Caco-2 (cell line): ENCODE data around the gene ENDOD1. TPM values are rescaled to one million over a fixed set of nuclear protein-coding genes. Genes with fewer than 3 reads are reported as not detected.

Experiments used
- Bru-seq: library from RNA; stranded (reverse); fragments of 400-500 nt; gene quantifications from one replicate; lab custom pipeline; 2021; lab: Mats Ljungman, UMichigan
- BruChase-seq, 2 experiments: library from RNA; stranded (reverse); fragments of 400-500 nt; gene quantifications; one replicate each; lab custom pipeline; 2021; lab: Mats Ljungman, UMichigan
- BruUV-seq: library from RNA; stranded (reverse); fragments of 400-500 nt; replicated peaks from 2 replicates; lab custom pipeline; 2021; lab: Mats Ljungman, UMichigan
- CTCF ChIA-PET: fragments of 300-600 bp; sonication (Branson Sonifier 250); formaldehyde crosslinking; loops from one replicate; lab custom pipeline; 2022; ENCODE audit warnings: antibody characterized with exemption; lab: Charles Lee
- POLR2A ChIA-PET: fragments of 300-600 bp; sonication (Branson Sonifier 250); formaldehyde crosslinking; loops from one replicate; lab custom pipeline; 2022; ENCODE audit warnings: antibody characterized with exemption; lab: Charles Lee
- DNase-seq, 2 experiments: peaks; one replicate each; pipeline versions ENCODE4 v3.0.0 to v3.0.0-alpha.2; 2020 to 2022
- H3K27me3 ChIP-seq: replicated peaks from 2 replicates; pipeline ENCODE4 v1.6.0; 2011; ENCODE audit warnings: low read length; ENCODE audit not compliant: control insufficient read depth, insufficient read depth
- H3K36me3 ChIP-seq: 2 replicates; pipeline ENCODE4 v1.5.1; 2011; ENCODE audit warnings: low read length; ENCODE audit not compliant: control insufficient read depth, insufficient read depth
- H3K4me1 ChIP-seq: fragments of 250-450 bp; sonication (Bioruptor Pico); 2 replicates; pipeline ENCODE4 v1.5.1; 2020; ENCODE audit warnings: mild to moderate bottlenecking
- H3K4me3 ChIP-seq: 2 replicates; pipeline ENCODE4 v1.5.1; 2011; ENCODE audit warnings: low read depth, mild to moderate bottlenecking, control low read depth, low read length
- H3K9me3 ChIP-seq: fragments of 250-450 bp; sonication (Bioruptor Pico); 2 replicates; pipeline ENCODE4 v1.5.1; 2020; ENCODE audit warnings: mild to moderate bottlenecking, moderate library complexity
- H3K27ac Mint-ChIP-seq: one replicate; pipeline ENCODE4 v1.8.0; 2022; ENCODE audit warnings: mixed read lengths; ENCODE audit not compliant: unreplicated experiment
- H3K27me3 Mint-ChIP-seq: one replicate; pipeline ENCODE4 v1.8.0; 2022; ENCODE audit warnings: mixed read lengths; ENCODE audit not compliant: insufficient read depth, unreplicated experiment
- H3K36me3 Mint-ChIP-seq: one replicate; pipeline ENCODE4 v1.8.0; 2022; ENCODE audit warnings: mild to moderate bottlenecking, mixed read lengths; ENCODE audit not compliant: insufficient read depth, unreplicated experiment
- H3K4me1 Mint-ChIP-seq: one replicate; pipeline ENCODE4 v1.8.0; 2022; ENCODE audit warnings: low read depth, mixed read lengths; ENCODE audit not compliant: unreplicated experiment
- H3K4me3 Mint-ChIP-seq: one replicate; pipeline ENCODE4 v1.8.0; 2022; ENCODE audit warnings: mild to moderate bottlenecking, moderate library complexity, mixed read lengths; ENCODE audit not compliant: unreplicated experiment
- H3K9me3 Mint-ChIP-seq: one replicate; pipeline ENCODE4 v1.8.0; 2022; ENCODE audit warnings: mixed read lengths; ENCODE audit not compliant: unreplicated experiment
- intact Hi-C: fragments of 100-400 bp; cut with micrococcal nuclease; formaldehyde crosslinking; loops from one replicate; pipeline ENCODE4 v1.10.0; 2022; ENCODE audit not compliant: unreplicated experiment
- long read RNA-seq: library from polyadenylated mRNA; stranded (forward); transcript quantifications from one replicate; pipeline ENCODE4 v2.0.0, GENCODE V29; 2022
- total RNA-seq: library from RNA; stranded (reverse); gene quantifications from 2 replicates; pipeline ENCODE4 v1.2.3, GENCODE V29; 2022
- TF ChIP-seq, protein P1 (sequence below), 2 experiments: fragments of 200-600 bp in 1 of 2; IDR thresholded peaks; 1 replicate in 1 of 2; 2 replicates in 1 of 2; pipeline versions ENCODE4 v1.5.1 to v1.8.0; 2011 to 2022; ENCODE audit warnings: antibody characterized with exemption in 1 of 2, control low read depth in 1 of 2, inconsistent platforms in 1 of 2, low read depth in 1 of 2, low read length in 1 of 2, mild to moderate bottlenecking in 1 of 2, moderate library complexity in 1 of 2; ENCODE audit not compliant: insufficient read depth in 1 of 2, severe bottlenecking in 1 of 2, unreplicated experiment in 1 of 2

ENDOD1 gene, protein sequence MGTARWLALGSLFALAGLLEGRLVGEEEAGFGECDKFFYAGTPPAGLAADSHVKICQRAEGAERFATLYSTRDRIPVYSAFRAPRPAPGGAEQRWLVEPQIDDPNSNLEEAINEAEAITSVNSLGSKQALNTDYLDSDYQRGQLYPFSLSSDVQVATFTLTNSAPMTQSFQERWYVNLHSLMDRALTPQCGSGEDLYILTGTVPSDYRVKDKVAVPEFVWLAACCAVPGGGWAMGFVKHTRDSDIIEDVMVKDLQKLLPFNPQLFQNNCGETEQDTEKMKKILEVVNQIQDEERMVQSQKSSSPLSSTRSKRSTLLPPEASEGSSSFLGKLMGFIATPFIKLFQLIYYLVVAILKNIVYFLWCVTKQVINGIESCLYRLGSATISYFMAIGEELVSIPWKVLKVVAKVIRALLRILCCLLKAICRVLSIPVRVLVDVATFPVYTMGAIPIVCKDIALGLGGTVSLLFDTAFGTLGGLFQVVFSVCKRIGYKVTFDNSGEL
- total RNA-seq (22.7 and 23.0 TPM in 2 replicates), Bru-seq, nascent RNA (percentile 68 among the genes with signal in this experiment), BruChase-seq, experiment 1, labeled RNA remaining after a 2-hour chase (percentile 73 among the genes with signal in this experiment), BruChase-seq, experiment 2, labeled RNA remaining after a 6-hour chase (percentile 79 among the genes with signal in this experiment)
- long read RNA-seq, full-length matches to known transcripts: 17 of 29 reads
- long read RNA-seq, partial matches to known transcripts: 11 of 29 reads
- long read RNA-seq, other reads (novel, unspliced or antisense): 1 of 29 reads

DNA sequence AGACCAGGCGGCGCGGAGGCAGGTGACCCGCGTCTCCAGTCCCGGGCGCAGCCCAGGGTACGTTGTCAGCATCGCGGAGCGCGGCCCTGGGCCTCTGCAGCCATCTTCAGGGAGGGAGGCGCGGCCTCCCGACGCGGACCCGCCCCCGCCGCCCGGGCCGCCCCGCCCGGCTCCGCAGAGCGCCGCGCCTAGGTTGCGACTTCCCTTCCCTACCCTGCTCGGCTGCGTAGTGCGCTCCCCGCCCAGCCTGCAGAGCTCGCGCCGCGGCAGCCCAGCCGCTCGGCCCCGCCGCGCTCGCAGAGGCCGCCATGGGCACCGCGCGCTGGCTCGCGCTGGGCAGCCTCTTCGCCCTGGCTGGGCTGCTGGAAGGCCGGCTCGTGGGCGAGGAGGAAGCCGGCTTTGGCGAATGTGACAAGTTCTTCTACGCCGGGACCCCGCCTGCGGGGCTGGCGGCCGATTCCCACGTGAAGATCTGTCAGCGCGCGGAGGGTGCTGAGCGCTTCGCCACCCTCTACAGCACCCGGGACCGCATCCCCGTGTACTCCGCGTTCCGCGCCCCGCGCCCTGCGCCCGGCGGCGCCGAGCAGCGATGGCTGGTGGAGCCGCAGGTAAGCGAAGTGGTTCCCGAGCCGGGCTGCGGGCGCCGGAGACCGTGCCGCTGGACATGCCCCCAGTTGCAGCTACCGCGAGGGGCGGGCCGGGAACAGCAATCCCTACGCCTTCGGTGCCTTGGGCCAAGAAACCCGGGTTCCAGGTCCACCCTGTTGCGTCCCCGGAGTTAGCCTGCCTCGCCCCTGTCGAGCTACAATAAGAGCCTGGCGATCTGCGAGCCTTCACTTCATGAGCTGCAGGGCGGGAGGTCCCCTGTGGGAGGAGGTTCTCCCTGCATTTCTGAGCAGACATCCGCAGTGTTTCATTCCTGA is at the start of gene ENDOD1:
Gene ENDOD1, plus strand, starts transcription at position 227 of the 923 bp plus-strand sequence. Its CDS starts 82 bp downstream, at position 309.
- Mint-ChIP-seq H3K9me3 (no peaks in the 10 kb centered on the region), H3K27ac (peak within 1 kb of the TSS; percentile 71), H3K27me3 (peaks cover 5% of the 10 kb centered on the region), H3K4me3 (peak within 1 kb of the TSS; percentile 89), H3K36me3 (peaks cover 10% of the 10 kb centered on the region), H3K4me1 (peaks cover 29% of the 10 kb centered on the region)
- Histone ChIP-seq H3K4me1 (peaks cover 47% of the 10 kb centered on the region), H3K4me3 (peak within 1 kb of the TSS; percentile 91), H3K36me3 (no peaks in the 10 kb centered on the region), H3K27me3 (no peaks in the 10 kb centered on the region), H3K9me3 (no peaks in the 10 kb centered on the region)
- intact Hi-C loops: loop anchor here (1.0 kb wide), 2 partner anchors 22 to 48 kb away; no protein-coding TSS in a partner anchor
- DNase-seq: peak; percentile 89 to 93
- ChIA-PET CTCF (interaction anchor here (0.7 to 2.3 kb wide), 11 partner anchors 9 to 566 kb away, joined by 3 to 41 read pairs (median 4); partner anchors contain the start of genes CWC15, KDM4D and SRSF8), POLR2A (interaction anchor here (0.6 to 4.9 kb wide), 7 partner anchors 9 to 1348 kb away, joined by 3 to 62 read pairs (median 3); partner anchors contain the start of genes C11orf54, SRSF8 and TAF1D)
- BruUV-seq: no TSS peak
- TF ChIP-seq, protein P1, sequence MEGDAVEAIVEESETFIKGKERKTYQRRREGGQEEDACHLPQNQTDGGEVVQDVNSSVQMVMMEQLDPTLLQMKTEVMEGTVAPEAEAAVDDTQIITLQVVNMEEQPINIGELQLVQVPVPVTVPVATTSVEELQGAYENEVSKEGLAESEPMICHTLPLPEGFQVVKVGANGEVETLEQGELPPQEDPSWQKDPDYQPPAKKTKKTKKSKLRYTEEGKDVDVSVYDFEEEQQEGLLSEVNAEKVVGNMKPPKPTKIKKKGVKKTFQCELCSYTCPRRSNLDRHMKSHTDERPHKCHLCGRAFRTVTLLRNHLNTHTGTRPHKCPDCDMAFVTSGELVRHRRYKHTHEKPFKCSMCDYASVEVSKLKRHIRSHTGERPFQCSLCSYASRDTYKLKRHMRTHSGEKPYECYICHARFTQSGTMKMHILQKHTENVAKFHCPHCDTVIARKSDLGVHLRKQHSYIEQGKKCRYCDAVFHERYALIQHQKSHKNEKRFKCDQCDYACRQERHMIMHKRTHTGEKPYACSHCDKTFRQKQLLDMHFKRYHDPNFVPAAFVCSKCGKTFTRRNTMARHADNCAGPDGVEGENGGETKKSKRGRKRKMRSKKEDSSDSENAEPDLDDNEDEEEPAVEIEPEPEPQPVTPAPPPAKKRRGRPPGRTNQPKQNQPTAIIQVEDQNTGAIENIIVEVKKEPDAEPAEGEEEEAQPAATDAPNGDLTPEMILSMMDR (IDR thresholded peaks at IDR 0.05; ENCODE audit: insufficient read depth in 1 of 2, low read depth in 1 of 2, low read length in 1 of 2, severe bottlenecking in 1 of 2, unreplicated experiment in 1 of 2): peak; percentile 24 to 40

DNA sequence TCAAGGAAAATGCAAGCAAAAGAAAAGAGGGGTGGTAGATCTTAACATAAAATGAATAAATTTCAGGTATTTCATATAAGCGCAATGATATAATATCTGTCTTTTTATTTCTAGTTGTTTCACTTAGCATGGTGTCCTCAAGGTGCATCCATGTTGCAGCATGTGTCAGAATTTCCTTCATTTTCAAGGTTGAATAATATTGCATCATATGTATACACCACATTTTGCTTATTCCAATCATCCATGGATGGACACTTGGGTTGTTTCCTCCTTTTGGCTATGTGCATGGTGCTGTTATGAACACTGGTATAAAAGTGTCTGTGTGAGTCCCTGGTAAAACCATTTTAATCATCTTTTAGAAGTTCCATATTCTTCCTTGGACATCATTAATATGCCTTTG is 47.4 kb upstream of the ENDOD1 start:
- Histone ChIP-seq H3K36me3 (no peaks in the 10 kb centered on the region), H3K4me3 (no peak overlapping the region), H3K4me1 (no peaks in the 10 kb centered on the region), H3K27me3 (no peaks in the 10 kb centered on the region; the same call in 1 of the 2 replicates), H3K9me3 (no peaks in the 10 kb centered on the region)
- Mint-ChIP-seq H3K27me3 (peaks cover 5% of the 10 kb centered on the region), H3K4me3 (no peak overlapping the region), H3K9me3 (no peaks in the 10 kb centered on the region), H3K27ac (no peak overlapping the region), H3K36me3 (no peaks in the 10 kb centered on the region), H3K4me1 (peaks cover 4% of the 10 kb centered on the region)
- DNase-seq: no peak
- no TSS peak for BruUV-seq
- TF ChIP-seq, protein P1 (IDR thresholded peaks at IDR 0.05; ENCODE audit: insufficient read depth in 1 of 2, low read depth in 1 of 2, low read length in 1 of 2, severe bottlenecking in 1 of 2, unreplicated experiment in 1 of 2): no peak
- intact Hi-C loops: no loop called here
- POLR2A ChIA-PET: no interaction called here
- CTCF ChIA-PET: no interaction called here
